T follicular helper cell (primary cell): ENCODE measurements around the gene CTSL.

Experiments used
- DNase-seq: peaks from one replicate; pipeline ENCODE4 v3.0.0-alpha.2; 2020; ENCODE audit warnings: low read depth

Gene CTSL

GRCh38 chr9:87699835-87700234, 26.1 kb upstream of the CTSL start:
- no peak for DNase-seq

DNA sequence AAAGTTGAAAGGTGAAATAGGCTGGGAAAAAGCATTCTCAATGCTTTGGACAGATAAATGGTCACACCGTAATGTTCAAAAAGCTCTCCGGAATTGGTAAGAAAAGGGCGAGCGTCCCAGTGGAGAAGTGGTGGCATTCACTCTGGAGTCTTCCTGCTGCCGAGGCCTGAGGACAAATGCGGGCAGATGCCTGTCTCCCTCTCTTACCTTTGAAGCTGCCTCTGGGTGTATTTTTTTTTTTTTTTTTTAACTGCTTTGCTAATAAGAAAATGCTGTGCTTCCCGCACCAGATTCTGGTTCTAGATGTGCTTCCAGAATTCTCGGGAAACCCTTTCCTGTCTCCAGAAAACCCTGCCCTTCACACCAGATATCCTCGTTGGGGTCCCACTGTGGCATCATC, 24.4 kb upstream of the CTSL start:
- no peak for DNase-seq

DNA sequence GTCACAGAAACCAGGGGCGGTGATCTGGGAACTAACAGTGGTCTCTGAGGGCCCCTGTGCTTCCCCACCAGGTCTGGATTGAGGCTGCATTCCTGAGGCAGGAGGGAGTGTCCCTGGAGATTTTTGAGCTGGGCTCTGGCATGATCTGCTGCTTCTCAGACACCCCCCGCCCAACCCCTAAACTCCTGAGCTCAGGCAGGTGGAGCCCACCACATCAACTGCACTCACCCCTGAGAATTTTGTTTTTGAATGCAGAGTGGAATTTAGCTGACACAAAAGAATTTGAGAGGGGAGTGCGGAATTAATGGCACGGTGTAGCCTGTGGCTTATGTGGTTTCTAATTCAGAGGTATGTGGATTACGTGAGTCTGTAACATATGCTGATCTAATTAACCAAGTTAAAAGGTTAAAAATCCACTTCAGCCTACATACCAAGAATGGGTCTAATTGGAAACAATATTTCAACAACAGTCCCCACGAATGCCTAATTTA, 23.9 kb upstream of the CTSL start:
- no peak for DNase-seq

GRCh38 chr9:87702921-87703320, 23.0 kb upstream of the CTSL start:
- no peak for DNase-seq

DNA sequence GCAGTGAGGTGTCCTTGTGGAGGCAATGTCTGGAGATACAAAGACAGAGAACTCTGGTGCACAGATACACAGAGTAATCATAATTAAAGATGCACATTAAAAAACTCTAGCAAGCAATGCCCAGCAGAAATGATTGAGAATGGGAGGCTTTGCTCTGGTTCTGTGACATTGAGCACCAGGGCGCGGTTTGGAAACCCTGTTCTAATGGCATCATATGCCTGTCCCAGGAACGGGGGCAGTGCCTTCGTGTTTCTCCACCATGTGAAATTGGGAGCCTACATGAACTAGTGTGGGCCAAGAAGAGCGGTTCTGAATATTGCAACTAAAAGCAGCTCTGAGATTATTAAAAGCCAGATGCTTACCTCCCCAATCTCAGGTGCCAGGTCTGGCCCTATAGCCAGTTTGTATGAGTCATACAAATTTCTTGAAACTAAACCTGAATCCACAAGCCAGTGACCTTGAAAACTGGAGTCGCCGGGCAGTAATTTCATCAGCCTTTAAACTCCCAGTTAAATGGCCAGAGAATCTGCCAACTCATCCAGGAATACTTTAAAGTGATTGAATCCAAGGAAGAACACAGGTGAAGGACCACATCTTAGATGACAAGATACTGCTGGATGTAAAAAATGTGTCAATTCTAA, 22.2 kb upstream of the CTSL start:
- no peak for DNase-seq

DNA sequence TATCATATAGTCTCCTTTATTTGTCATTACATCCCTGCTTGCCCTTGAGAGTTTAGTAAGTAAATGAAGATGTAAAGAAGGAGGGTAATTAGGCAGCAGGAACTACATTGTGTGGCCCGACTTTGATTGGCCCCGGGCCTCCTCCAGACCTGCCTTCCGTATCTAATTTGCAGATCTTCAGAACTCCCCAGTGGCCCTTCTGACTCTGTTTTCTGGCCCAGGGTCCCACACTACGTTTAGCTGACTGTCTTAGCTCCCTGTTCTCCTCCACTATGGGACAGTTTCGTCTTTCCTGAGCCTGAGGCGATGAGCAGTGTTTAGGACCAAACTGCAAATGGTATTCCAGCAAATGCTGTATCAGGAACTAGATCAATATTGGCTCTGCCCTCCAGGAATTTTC, 21.6 kb upstream of the CTSL start:
- DNase-seq, result no peak

- no peak for DNase-seq
Measured at GRCh38 chr9:87706066-87706739, 19.7 kb upstream of the CTSL start.

DNA sequence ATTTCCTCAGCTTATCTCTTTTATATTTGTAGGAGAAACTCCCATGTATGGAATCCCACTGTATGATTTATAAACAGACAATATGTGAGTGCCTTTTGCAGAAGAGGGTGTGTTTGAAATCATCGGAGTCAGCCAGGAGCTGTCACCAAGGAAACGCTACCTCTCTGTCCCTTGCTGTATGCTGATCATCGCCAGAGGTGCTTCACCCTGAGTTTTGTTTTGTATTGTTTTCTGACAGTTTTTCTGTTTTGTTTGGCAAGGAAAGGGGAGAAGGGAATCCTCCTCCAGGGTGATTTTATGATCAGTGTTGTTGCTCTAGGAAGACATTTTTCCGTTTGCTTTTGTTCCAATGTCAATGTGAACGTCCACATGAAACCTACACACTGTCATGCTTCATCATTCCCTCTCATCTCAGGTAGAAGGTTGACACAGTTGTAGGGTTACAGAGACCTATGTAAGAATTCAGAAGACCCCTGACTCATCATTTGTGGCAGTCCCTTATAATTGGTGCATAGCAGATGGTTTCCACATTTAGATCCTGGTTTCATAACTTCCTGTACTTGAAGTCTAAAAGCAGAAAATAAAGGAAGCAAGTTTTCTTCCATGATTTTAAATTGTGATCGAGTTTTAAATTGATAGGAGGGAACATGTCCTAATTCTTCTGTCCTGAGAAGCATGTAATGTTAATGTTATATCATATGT, 18.0 kb upstream of the CTSL start:
- DNase-seq, result no peak

GRCh38 chr9:87708546-87708945, 17.4 kb upstream of the CTSL start:
- DNase-seq, result no peak

- DNase-seq, result no peak
Measured at GRCh38 chr9:87708986-87709728, 16.8 kb upstream of the CTSL start.

DNA sequence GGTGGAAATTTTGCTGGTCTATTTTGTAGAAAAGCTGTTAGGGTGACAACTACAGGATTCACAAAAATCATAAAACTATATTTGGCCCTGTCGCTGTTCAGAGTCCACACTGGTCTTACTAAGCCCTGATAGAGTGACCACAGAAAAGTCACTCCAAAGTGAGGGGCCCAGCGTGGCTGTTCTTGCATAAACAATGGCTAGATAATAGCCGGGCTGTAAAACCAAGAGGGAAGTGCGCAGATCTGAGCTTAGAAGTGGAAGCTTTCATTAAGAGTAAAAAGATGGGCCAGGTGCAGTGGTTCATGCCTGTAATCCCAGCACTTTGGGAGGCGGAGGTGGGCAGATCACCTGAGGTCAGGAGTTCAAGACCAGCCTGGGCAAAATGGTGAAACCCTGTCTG, 15.5 kb upstream of the CTSL start:
- DNase-seq, result no peak

- DNase-seq, result no peak
Measured at GRCh38 chr9:87711857-87712800, 13.8 kb upstream of the CTSL start.

DNA sequence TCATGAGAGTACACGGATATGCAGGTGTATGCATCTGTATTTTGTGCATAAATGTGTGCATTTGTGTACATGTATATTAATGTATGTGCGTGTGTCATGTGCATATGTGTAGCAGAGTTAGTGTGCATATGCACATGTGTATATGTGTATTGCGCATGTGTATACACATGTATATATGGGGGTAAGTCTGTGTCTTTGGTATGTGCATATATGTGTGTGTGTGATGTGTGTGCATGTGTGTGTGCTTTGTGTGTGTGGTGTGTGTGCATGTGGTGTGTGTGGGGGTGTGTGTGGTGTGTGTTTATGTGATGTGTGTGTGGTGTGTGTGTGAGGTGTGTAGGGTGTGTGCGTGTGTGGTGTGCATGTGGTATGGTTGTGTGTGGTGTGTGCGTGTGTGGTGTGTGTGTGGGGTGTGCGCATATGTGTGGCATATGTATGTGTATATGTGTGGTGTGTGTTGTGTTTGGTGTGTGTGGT, 13.1 kb upstream of the CTSL start:
- no peak for DNase-seq

DNA sequence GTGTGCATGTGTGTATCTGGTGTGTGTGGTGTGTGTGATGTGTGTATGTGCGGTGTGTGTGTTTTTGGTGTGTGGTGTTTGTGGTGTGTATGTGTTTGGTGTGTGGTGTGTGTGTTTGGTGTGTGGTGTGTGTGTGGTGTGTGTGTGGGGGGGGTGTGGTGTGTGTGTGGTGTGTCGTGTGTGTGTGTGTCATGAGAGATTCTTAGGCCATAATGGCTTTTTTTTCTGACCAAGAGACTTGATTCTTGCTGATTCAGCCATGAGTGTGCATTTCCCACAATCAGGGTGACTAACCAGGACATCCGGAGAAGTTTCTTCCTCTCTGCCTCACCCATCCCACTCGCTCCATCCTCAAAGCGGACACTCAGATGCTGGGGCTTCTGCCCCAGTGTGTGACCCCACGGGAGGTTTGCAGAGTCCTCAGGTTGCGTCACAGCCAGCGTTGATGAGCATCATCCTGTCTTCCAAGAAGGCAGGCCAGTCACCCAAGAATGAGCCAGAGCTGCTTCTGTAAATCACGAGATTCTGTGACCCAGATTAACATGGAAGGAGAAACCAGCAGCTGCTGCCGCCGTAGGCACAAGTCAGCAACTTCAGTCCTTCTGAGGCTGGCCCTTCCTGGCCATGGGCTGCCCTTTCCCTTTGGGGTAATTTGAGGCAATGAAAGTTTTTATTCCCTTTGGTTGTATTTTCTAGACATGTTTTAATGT, 12.5 kb upstream of the CTSL start:
- DNase-seq, result no peak

DNA sequence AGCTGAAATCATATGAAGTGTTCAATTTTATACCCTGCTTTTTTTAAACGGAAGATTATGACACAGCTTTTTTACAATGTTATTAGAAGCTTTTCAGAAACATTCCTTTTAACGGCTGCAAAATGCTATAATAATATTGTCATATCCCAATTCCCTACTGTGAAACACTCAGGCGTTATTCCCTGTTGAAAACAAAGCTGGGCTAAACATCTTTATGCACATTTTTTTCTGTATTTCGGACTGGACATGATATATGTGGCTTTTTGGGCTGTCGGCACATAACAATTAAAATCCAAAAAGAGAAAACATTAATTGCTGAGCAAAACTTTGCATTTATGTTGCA, 12.0 kb upstream of the CTSL start:
- DNase-seq, result no peak

GRCh38 chr9:87714819-87715218, 11.1 kb upstream of the CTSL start:
- no peak for DNase-seq

GRCh38 chr9:87716141-87716540, 9.8 kb upstream of the CTSL start:
- no peak for DNase-seq

- no peak for DNase-seq
Measured at GRCh38 chr9:87717456-87717855, 8.5 kb upstream of the CTSL start.

- DNase-seq, result no peak
Measured at GRCh38 chr9:87718231-87718630, 7.7 kb upstream of the CTSL start.

DNA sequence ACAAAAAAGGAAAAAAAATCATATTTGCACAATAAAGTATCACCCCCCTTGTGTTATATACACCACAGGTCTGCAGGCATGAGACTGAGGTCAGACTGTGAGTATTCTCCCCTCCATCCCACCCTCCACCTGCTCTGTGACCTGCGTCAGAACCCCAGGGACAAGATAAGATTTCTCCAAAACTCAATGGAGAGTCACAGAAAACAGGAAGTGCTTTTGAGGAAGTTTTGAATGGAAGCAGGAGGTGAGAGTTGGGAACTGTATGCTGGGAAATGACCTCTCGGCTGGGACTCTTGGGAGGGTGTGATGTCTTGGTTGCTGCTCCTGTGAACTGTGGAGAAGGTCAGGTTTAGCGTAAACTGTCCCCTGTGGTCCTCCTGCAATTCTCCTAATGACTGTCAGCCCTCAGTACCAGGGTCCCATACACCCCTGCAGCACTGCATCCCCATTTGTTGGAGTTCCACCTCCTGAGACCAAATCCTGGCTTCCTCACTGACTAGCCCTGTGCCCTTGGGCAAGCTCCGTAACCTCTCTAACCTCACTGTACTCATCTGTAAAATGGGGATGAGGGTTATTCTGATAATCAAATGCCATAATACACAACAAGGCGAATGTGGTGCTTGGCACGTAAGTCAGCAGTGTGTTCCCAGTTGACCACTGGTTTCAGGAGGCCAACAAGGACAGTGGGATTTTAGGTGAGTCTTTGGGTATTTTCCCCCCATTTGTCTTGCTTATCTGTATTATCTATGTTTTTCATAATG, 6.9 kb upstream of the CTSL start:
- no peak for DNase-seq
